ENCODE measurements around the gene GCC2.

- TF ChIP-seq CTCF (IDR thresholded peaks at IDR 0.05; ENCODE audit: insufficient read depth, low read length) (no peak), GABPA (IDR thresholded peaks at IDR 0.05; ENCODE audit: low read depth) (no peak), POLR2AphosphoS5 (IDR thresholded peaks at IDR 0.05; ENCODE audit: low read depth) (no peak), REST (IDR thresholded peaks at IDR 0.05; ENCODE audit: insufficient replicate concordance, low read depth) (no peak)
These were observed 99.4 kb downstream of the GCC2 start for GRCh38 chr2:108548208-108549003.
